Calu3 (cell line): ENCODE data around the gene COP1. TPM values are rescaled to one million over a fixed set of nuclear protein-coding genes. Genes with fewer than 3 reads are reported as not detected.

ENCODE experiments used
- BruUV-seq: library from RNA; stranded (reverse); fragments of 400-500 nt; replicated peaks from 2 replicates; lab custom pipeline; 2021; lab: Mats Ljungman, UMichigan
- CTCF ChIA-PET: fragments of 300-600 bp; sonication (Branson Sonifier 250); formaldehyde crosslinking; loops from one replicate; lab custom pipeline; 2022; ENCODE audit warnings: antibody characterized with exemption; lab: Charles Lee
- DNase-seq: peaks from one replicate; pipeline ENCODE4 v3.0.0; 2022
- H3K27ac Mint-ChIP-seq: one replicate; pipeline ENCODE4 v1.8.0; 2022; ENCODE audit warnings: mixed read lengths; ENCODE audit not compliant: unreplicated experiment
- H3K27me3 Mint-ChIP-seq: one replicate; pipeline ENCODE4 v1.8.0; 2022; ENCODE audit warnings: mixed read lengths; ENCODE audit not compliant: unreplicated experiment
- H3K36me3 Mint-ChIP-seq: one replicate; pipeline ENCODE4 v1.8.0; 2022; ENCODE audit warnings: mild to moderate bottlenecking, moderate library complexity, mixed read lengths; ENCODE audit not compliant: insufficient read depth, unreplicated experiment
- H3K4me1 Mint-ChIP-seq: one replicate; pipeline ENCODE4 v1.8.0; 2022; ENCODE audit warnings: mild to moderate bottlenecking, low read depth, mixed read lengths; ENCODE audit not compliant: unreplicated experiment
- H3K4me3 Mint-ChIP-seq: one replicate; pipeline ENCODE4 v1.8.0; 2022; ENCODE audit warnings: mild to moderate bottlenecking, low read depth, moderate library complexity, mixed read lengths; ENCODE audit not compliant: unreplicated experiment
- H3K9me3 Mint-ChIP-seq: one replicate; pipeline ENCODE4 v1.8.0; 2022; ENCODE audit warnings: low read depth, mixed read lengths; ENCODE audit not compliant: unreplicated experiment
- intact Hi-C: fragments of 100-400 bp; cut with micrococcal nuclease; formaldehyde crosslinking; loops from one replicate; pipeline ENCODE4 v1.10.0; 2022; ENCODE audit not compliant: unreplicated experiment
- total RNA-seq: library from RNA; stranded (reverse); gene quantifications from 2 replicates; pipeline ENCODE4 v1.2.3, GENCODE V29; 2022
- TF ChIP-seq, protein P1 (sequence below): fragments of 200-600 bp; IDR thresholded peaks from one replicate; pipeline ENCODE4 v1.8.0; 2022; ENCODE audit warnings: antibody characterized with exemption; ENCODE audit not compliant: unreplicated experiment

COP1 gene
- total RNA-seq, 1 experiment from 2014 or later: 45.5 TPM

DNA sequence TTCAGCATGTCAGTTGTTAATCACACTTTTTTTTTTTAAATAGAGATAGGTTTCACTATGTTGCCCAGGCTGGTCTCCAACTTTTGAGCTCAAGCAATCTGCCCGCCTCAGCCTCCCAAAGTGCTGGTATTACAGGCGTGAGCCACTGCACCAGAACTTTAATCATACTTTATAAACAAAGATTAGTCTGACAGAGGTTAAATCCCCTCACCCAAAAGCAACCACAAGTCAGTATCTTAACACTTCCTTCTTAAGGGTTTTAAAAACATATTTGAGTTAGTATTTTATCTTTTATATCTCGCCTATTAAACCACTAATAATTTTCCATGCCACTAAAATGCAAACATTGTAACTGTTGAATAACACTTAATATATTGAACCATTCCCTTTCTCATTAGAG lies 70.2 kb downstream of the COP1 start:
- CTCF ChIA-PET: no interaction called here
- DNase-seq: no peak
- TF ChIP-seq, protein P1, sequence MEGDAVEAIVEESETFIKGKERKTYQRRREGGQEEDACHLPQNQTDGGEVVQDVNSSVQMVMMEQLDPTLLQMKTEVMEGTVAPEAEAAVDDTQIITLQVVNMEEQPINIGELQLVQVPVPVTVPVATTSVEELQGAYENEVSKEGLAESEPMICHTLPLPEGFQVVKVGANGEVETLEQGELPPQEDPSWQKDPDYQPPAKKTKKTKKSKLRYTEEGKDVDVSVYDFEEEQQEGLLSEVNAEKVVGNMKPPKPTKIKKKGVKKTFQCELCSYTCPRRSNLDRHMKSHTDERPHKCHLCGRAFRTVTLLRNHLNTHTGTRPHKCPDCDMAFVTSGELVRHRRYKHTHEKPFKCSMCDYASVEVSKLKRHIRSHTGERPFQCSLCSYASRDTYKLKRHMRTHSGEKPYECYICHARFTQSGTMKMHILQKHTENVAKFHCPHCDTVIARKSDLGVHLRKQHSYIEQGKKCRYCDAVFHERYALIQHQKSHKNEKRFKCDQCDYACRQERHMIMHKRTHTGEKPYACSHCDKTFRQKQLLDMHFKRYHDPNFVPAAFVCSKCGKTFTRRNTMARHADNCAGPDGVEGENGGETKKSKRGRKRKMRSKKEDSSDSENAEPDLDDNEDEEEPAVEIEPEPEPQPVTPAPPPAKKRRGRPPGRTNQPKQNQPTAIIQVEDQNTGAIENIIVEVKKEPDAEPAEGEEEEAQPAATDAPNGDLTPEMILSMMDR: no peak
- Mint-ChIP-seq H3K36me3 (peaks cover 6% of the 10 kb centered on the region), H3K4me1 (no peaks in the 10 kb centered on the region), H3K9me3 (no peaks in the 10 kb centered on the region), H3K4me3 (no peak overlapping the region), H3K27me3 (no peaks in the 10 kb centered on the region), H3K27ac (no peak overlapping the region)
- intact Hi-C loops: no loop called here
- BruUV-seq: no TSS peak

DNA sequence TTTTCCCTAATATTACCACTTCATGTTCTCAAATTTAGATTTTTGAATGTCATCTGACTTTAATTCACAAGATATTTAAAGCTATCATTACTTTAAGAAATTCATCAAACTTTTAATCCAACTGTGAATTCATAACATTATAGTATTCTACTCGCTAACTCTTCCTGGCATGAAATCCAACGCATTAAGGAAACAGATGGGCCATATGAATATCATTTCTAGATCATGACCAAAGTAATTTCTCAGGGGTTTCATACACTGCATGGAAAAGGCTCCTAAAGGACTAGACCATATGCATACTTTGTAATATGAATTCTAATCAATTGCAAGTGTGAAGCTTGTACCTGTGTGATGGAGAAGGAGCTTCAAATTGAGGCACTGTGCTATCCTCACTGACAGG lies 72.4 kb downstream of the COP1 start:
- intact Hi-C loops: loop anchor here (2.0 kb wide), 1 partner anchor 14 kb away; no protein-coding TSS in a partner anchor
- CTCF ChIA-PET: interaction anchor here (1.0 kb wide), 1 partner anchor 32 kb away, joined by 3 read pairs; no protein-coding TSS in a partner anchor

DNA sequence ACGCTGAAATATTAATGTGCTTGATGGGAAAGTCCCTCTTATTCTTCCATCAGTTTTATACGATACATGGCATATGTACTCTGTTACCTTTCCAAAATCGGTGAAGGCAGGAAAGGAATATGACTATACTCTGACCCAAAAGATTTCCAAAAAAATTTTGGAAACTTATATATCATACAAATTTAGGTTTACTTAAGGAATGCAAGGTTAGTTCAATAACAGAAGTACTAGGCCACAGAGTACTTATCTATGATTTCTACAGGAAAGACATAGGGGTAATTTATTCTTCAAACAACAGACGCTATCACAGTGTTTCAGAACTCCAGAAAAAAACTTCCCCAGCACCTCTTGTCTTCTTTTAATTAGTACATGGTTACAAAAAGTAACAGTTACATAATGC lies 84.8 kb downstream of the COP1 start:
- TF ChIP-seq, protein P1: no peak
- H3K4me3 Mint-ChIP-seq: no peak overlapping the region
- intact Hi-C loops: no loop called here

More for the DNA sequence above, 72.4 kb downstream of the COP1 start:
- H3K27me3 Mint-ChIP-seq: no peaks in the 10 kb centered on the region
- no peak overlapping the region for H3K4me3 Mint-ChIP-seq
- TF ChIP-seq, protein P1: no peak
- DNase-seq: no peak
- H3K27ac Mint-ChIP-seq: no peak overlapping the region
- H3K4me1 Mint-ChIP-seq: no peaks in the 10 kb centered on the region
- H3K9me3 Mint-ChIP-seq: no peaks in the 10 kb centered on the region
- peaks cover 6% of the 10 kb centered on the region for H3K36me3 Mint-ChIP-seq
- no TSS peak for BruUV-seq

DNA sequence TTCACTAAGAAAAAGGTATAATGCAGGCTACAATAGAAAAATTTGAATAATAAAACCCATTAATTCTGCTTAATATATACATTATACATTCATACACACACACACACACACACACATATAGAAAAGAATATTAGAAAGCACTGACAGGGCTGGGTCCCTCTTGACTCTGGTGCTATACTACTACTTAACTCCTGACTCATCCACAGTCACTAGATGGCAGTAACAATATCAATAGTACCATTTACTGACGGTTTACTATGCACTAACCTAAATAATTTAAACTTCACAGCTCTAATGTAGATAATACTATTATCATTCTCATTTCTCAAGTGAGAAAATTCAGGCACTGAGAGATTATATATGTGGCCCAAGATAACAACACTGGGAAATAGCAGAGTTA lies 87.5 kb downstream of the COP1 start:
- no TSS peak for BruUV-seq
- Mint-ChIP-seq H3K4me1 (no peaks in the 10 kb centered on the region), H3K36me3 (peaks cover 14% of the 10 kb centered on the region), H3K9me3 (peaks cover 2% of the 10 kb centered on the region), H3K27me3 (no peaks in the 10 kb centered on the region), H3K4me3 (no peak overlapping the region), H3K27ac (no peak overlapping the region)
- TF ChIP-seq, protein P1: peak; percentile 24
- intact Hi-C loops: loop anchor here (10.0 kb wide), 1 partner anchor 255 kb away; no protein-coding TSS in a partner anchor
- DNase-seq: peak; percentile 4
- CTCF ChIA-PET: interaction anchor here (1.4 kb wide), 1 partner anchor 87 kb away, joined by 4 read pairs; the partner anchor contains the start of gene COP1

More for the DNA sequence above, 84.8 kb downstream of the COP1 start:
- H3K27me3 Mint-ChIP-seq: no peaks in the 10 kb centered on the region
- H3K9me3 Mint-ChIP-seq: peaks cover 6% of the 10 kb centered on the region
- CTCF ChIA-PET: no interaction called here
- peaks cover 13% of the 10 kb centered on the region for H3K36me3 Mint-ChIP-seq
- DNase-seq: no peak
- H3K27ac Mint-ChIP-seq: no peak overlapping the region
- no peaks in the 10 kb centered on the region for H3K4me1 Mint-ChIP-seq
- BruUV-seq: no TSS peak
